Brain microvascular endothelial cell (primary cell): Measurements from ENCODE around the gene PDE9A.

Experiments used
- DNase-seq: peaks from one replicate; pipeline ENCODE4 v3.0.0-alpha.2; 2020
- H3K27ac ChIP-seq: fragments of 250-450 bp; sonication (Bioruptor Pico); 2 replicates; pipeline ENCODE4 v1.5.1; 2020; ENCODE audit warnings: mild to moderate bottlenecking, moderate library complexity
- H3K27me3 ChIP-seq: fragments of 250-450 bp; sonication (Bioruptor Pico); replicated peaks from 2 replicates; pipeline ENCODE4 v1.5.1; 2020; ENCODE audit warnings: mild to moderate bottlenecking
- H3K36me3 ChIP-seq: fragments of 250-450 bp; sonication (Bioruptor Pico); replicated peaks from 2 replicates; pipeline ENCODE4 v1.5.1; 2020; ENCODE audit warnings: mild to moderate bottlenecking
- H3K4me3 ChIP-seq: 2 replicates; pipeline ENCODE4 v1.5.1; 2011; ENCODE audit warnings: low read depth, mild to moderate bottlenecking, control low read depth, low read length, moderate library complexity
- CTCF ChIP-seq: IDR thresholded peaks from 2 replicates; pipeline ENCODE4 v1.5.1; 2011; ENCODE audit warnings: low read depth, mild to moderate bottlenecking, moderate library complexity, low read length, control low read depth, inconsistent platforms; ENCODE audit errors: missing control alignments
- in situ Hi-C: cut with HindIII; loops from 2 replicates; pipeline ENCODE4 v1.10.0; 2017; ENCODE audit warnings: low sequenced_read_pairs, low pct_ligation_motif_present

The PDE9A gene

GRCh38 chr21:42756580-42757250, 103.3 kb downstream of the PDE9A start:
- H3K4me3 ChIP-seq: no peak overlapping the region
- no peaks in the 10 kb centered on the region for H3K27me3 ChIP-seq
- DNase-seq: no peak
- H3K36me3 ChIP-seq: no peaks in the 10 kb centered on the region
- in situ Hi-C loops: no loop called here
- TF ChIP-seq CTCF: no peak
- H3K27ac ChIP-seq: no peak overlapping the region

- H3K36me3 ChIP-seq: no peaks in the 10 kb centered on the region
- in situ Hi-C loops: no loop called here
- no peak for DNase-seq
- no peak for TF ChIP-seq CTCF
- no peak overlapping the region for H3K27ac ChIP-seq
- no peak overlapping the region for H3K4me3 ChIP-seq
- no peaks in the 10 kb centered on the region for H3K27me3 ChIP-seq
Observed at GRCh38 chr21:42757422-42757821, 104.0 kb downstream of the PDE9A start.

GRCh38 chr21:42757826-42758655, 104.6 kb downstream of the PDE9A start:
- H3K36me3 ChIP-seq: no peaks in the 10 kb centered on the region
- no peak overlapping the region for H3K4me3 ChIP-seq
- H3K27me3 ChIP-seq: no peaks in the 10 kb centered on the region
- TF ChIP-seq CTCF: no peak
- DNase-seq: no peak
- in situ Hi-C loops: no loop called here
- no peak overlapping the region for H3K27ac ChIP-seq

GRCh38 chr21:42758721-42759593, 105.5 kb downstream of the PDE9A start:
- Histone ChIP-seq H3K36me3 (no peaks in the 10 kb centered on the region), H3K4me3 (no peak overlapping the region), H3K27me3 (no peaks in the 10 kb centered on the region), H3K27ac (no peak overlapping the region)
- TF ChIP-seq CTCF: no peak
- no peak for DNase-seq
- in situ Hi-C loops: no loop called here

GRCh38 chr21:42759594-42759927, 106.1 kb downstream of the PDE9A start:
- no peak for DNase-seq
- no peak for TF ChIP-seq CTCF
- in situ Hi-C loops: no loop called here
- Histone ChIP-seq H3K27ac (no peak overlapping the region), H3K36me3 (no peaks in the 10 kb centered on the region), H3K4me3 (no peak overlapping the region), H3K27me3 (no peaks in the 10 kb centered on the region)
